SK-N-SH (cell line): ENCODE measurements around the gene LDB2. TPM values are rescaled to one million over a fixed set of nuclear protein-coding genes. Genes with fewer than 3 reads are reported as not detected.

Experiments
- CTCF ChIA-PET: fragments of 300-600, 350-600 bp; formaldehyde crosslinking; extraction: SDS; loops from one replicate; lab custom pipeline; 2021; lab: Yijun Ruan, JAX
- POLR2A ChIA-PET: fragments of 350-600 bp; sonication (Branson Sonifier 250); formaldehyde crosslinking; extraction: SDS; loops from one replicate; lab custom pipeline; 2020; ENCODE audit warnings: antibody characterized with exemption, inconsistent platforms; lab: Yijun Ruan, JAX
- DNase-seq: peaks from one replicate; pipeline ENCODE4 v3.0.0; 2012
- H2AFZ ChIP-seq: fragments of 200-600 bp; sonication (generic); 2 replicates; pipeline ENCODE4 v1.8.1; 2016; ENCODE audit warnings: antibody characterized with exemption, mild to moderate bottlenecking, low read depth
- H3F3A ChIP-seq: fragments of 200-600 bp; sonication (generic); replicated peaks from 2 replicates; pipeline ENCODE3; 2016; ENCODE audit warnings: antibody characterized with exemption, mild to moderate bottlenecking; ENCODE audit not compliant: insufficient read depth
- H3K27ac ChIP-seq, 2 experiments: fragments of 200-500 bp in 1 of 2; fragments of 200-600 bp in 1 of 2; sonication (Bioruptor generic) in 1 of 2; sonication (generic), shearing (Covaris generic) in 1 of 2; 2 replicates each; pipeline versions ENCODE4 v1.5.1 to v1.6.1; 2014 to 2016; ENCODE audit warnings: low read depth in 2 of 2, inconsistent platforms in 1 of 2, low read length in 1 of 2, mild to moderate bottlenecking in 1 of 2, mixed read lengths in 1 of 2
- H3K27me3 ChIP-seq: fragments of 200-600 bp; sonication (generic), shearing (Covaris generic); 2 replicates; pipeline ENCODE4 v1.6.1; 2016; ENCODE audit warnings: mixed run types; ENCODE audit not compliant: insufficient read depth
- H3K36me3 ChIP-seq, 2 experiments: fragments of 200-500 bp in 1 of 2; fragments of 200-600 bp in 1 of 2; sonication (Bioruptor generic) in 1 of 2; sonication (generic) in 1 of 2; replicated peaks in 1 of 2; 2 replicates each; pipeline versions ENCODE3 to v1.5.1; 2014 to 2016; ENCODE audit warnings: low read length in 1 of 2, mild to moderate bottlenecking in 1 of 2; ENCODE audit not compliant: insufficient read depth in 2 of 2, control insufficient read depth in 1 of 2
- H3K4me1 ChIP-seq, 2 experiments: fragments of 200-500 bp in 1 of 2; fragments of 200-600 bp in 1 of 2; sonication (Bioruptor generic) in 1 of 2; sonication (generic), shearing (Covaris generic) in 1 of 2; 2 replicates each; pipeline versions ENCODE4 v1.5.1 to v1.6.1; 2014 to 2016; ENCODE audit warnings: low read depth in 1 of 2, low read length in 1 of 2, mixed run types in 1 of 2; ENCODE audit not compliant: insufficient read depth in 2 of 2, control insufficient read depth in 1 of 2
- H3K4me2 ChIP-seq: fragments of 200-600 bp; sonication (generic), shearing (Covaris generic); 2 replicates; pipeline ENCODE4 v1.6.1; 2017; ENCODE audit warnings: mixed run types
- H3K4me3 ChIP-seq, 2 experiments: fragments of 200-500 bp in 1 of 2; fragments of 200-600 bp in 1 of 2; sonication (Bioruptor generic) in 1 of 2; sonication (generic), shearing (Covaris generic) in 1 of 2; 2 replicates each; pipeline versions ENCODE4 v1.5.1 to v1.8.1; 2014 to 2016; ENCODE audit warnings: low read depth in 2 of 2, inconsistent platforms in 1 of 2, low read length in 1 of 2, mild to moderate bottlenecking in 1 of 2, mixed read lengths in 1 of 2, moderate library complexity in 1 of 2
- H3K79me2 ChIP-seq: fragments of 200-600 bp; sonication (generic); 2 replicates; pipeline ENCODE4 v1.8.1; 2017; ENCODE audit warnings: mild to moderate bottlenecking; ENCODE audit not compliant: insufficient read depth
- H3K9ac ChIP-seq: fragments of 200-600 bp; sonication (generic); 2 replicates; pipeline ENCODE4 v1.6.1; 2017; ENCODE audit warnings: mixed run types
- H3K9me2 ChIP-seq: fragments of 200-600 bp; sonication (generic); 2 replicates; pipeline ENCODE4 v1.6.1; 2017; ENCODE audit warnings: mixed run types
- H3K9me3 ChIP-seq: fragments of 200-600 bp; sonication (generic); 2 replicates; pipeline ENCODE4 v1.6.1; 2017; ENCODE audit warnings: mixed run types, mild to moderate bottlenecking, moderate library complexity
- H4K20me1 ChIP-seq: fragments of 200-600 bp; sonication (generic); 2 replicates; pipeline ENCODE4 v1.6.1; 2017; ENCODE audit warnings: mild to moderate bottlenecking, mixed run types; ENCODE audit not compliant: insufficient read depth
- CTCF ChIP-seq: fragments of 200-600 bp; sonication (generic); IDR thresholded peaks from 2 replicates; pipeline ENCODE4 v1.6.1; 2017; ENCODE audit warnings: antibody characterized with exemption, mild to moderate bottlenecking, moderate library complexity
- ELF1 ChIP-seq: IDR thresholded peaks from 2 replicates; pipeline ENCODE4 v1.4.0; 2012
- EZH2phosphoT487 ChIP-seq: fragments of 200-600 bp; sonication (generic); IDR thresholded peaks from 2 replicates; pipeline ENCODE4 v1.6.1; 2017; ENCODE audit warnings: low read depth, mixed run types, mild to moderate bottlenecking, antibody characterized with exemption, moderate library complexity, borderline replicate concordance
- FOSL2 ChIP-seq: IDR thresholded peaks from 2 replicates; pipeline ENCODE4 v1.4.0; 2012; ENCODE audit warnings: low read depth, mild to moderate bottlenecking, moderate library complexity, borderline replicate concordance
- FOXJ3 ChIP-seq: sonication (generic); formaldehyde crosslinking; IDR thresholded peaks from 2 replicates; pipeline ENCODE4 v1.5.1; 2020; ENCODE audit warnings: mild to moderate bottlenecking, missing genetic modification reagents
- FOXM1 ChIP-seq: IDR thresholded peaks from 2 replicates; pipeline ENCODE4 v1.4.0; 2012; ENCODE audit warnings: low read depth, mild to moderate bottlenecking
- MXI1 ChIP-seq: IDR thresholded peaks from 2 replicates; pipeline ENCODE4 v1.6.1; 2012; ENCODE audit warnings: mild to moderate bottlenecking, low read depth, low read length, improper control_type of control experiment
- RAD21 ChIP-seq: IDR thresholded peaks from 2 replicates; pipeline ENCODE4 v1.6.1; 2012; ENCODE audit warnings: mild to moderate bottlenecking, low read length
- RXRA ChIP-seq: IDR thresholded peaks from 2 replicates; pipeline ENCODE4 v1.4.0; 2012; ENCODE audit warnings: low read depth, mild to moderate bottlenecking, borderline replicate concordance
- SIN3A ChIP-seq: IDR thresholded peaks from 2 replicates; pipeline ENCODE4 v1.6.1; 2012; ENCODE audit warnings: low read depth, mild to moderate bottlenecking, low read length, moderate library complexity, borderline replicate concordance
- SMC3 ChIP-seq: IDR thresholded peaks from 2 replicates; pipeline ENCODE4 v1.6.1; 2012; ENCODE audit warnings: low read depth, low read length, improper control_type of control experiment
- TCF12 ChIP-seq: IDR thresholded peaks from 2 replicates; pipeline ENCODE4 v1.4.0; 2012
- USF1 ChIP-seq: IDR thresholded peaks from 2 replicates; pipeline ENCODE4 v1.4.0; 2012; ENCODE audit warnings: low read depth, borderline replicate concordance
- USF2 ChIP-seq: fragments of 150-350 bp; IDR thresholded peaks from 2 replicates; pipeline ENCODE4 v1.6.1; 2017; ENCODE audit warnings: antibody characterized with exemption, low read length, low read depth, borderline replicate concordance
- ZBTB33 ChIP-seq: IDR thresholded peaks from 2 replicates; pipeline ENCODE4 v1.4.0; 2012; ENCODE audit warnings: low read depth, borderline replicate concordance
- WGBS: methylation state at CpG from one replicate; pipeline ENCODE4 v1.1.6; 2017; ENCODE audit warnings: low lambda C conversion rate; 5-methylcytosine and 5-hydroxymethylcytosine counted together
- polyA plus RNA-seq, 3 experiments: library from polyadenylated mRNA; depleted of rRNA; stranded (reverse); fragments of >200 nt; gene quantifications; 2 replicates each; pipeline ENCODE4 v1.2.3, GENCODE V29; 2012

Gene LDB2
- polyA plus RNA-seq, 1 of the 3 experiments (the other 2 are of a cell fraction) = 11.0 TPM

GRCh38 chr4:16818005-16818404 lies 80.4 kb downstream of the LDB2 start:
- H3K9ac ChIP-seq = no peak overlapping the region

More at GRCh38 chr4:16818005-16818404, 80.4 kb downstream of the LDB2 start:
- H3K79me2 ChIP-seq = no peaks in the 10 kb centered on the region
- no peaks in the 10 kb centered on the region for H4K20me1 ChIP-seq
- H3K9me2 ChIP-seq = no peaks in the 10 kb centered on the region
- peaks cover 4% of the 10 kb centered on the region for H3F3A ChIP-seq
- ChIA-PET CTCF (interaction anchor here (0.7 kb wide), 1 partner anchor 15 kb away, joined by 3 read pairs; no protein-coding TSS in a partner anchor), POLR2A (no interaction called here)
- H3K27me3 ChIP-seq = no peaks in the 10 kb centered on the region
- H3K27ac ChIP-seq = no peak overlapping the region
- H2AFZ ChIP-seq = no peak overlapping the region
- H3K4me3 ChIP-seq = no peak overlapping the region
- DNase-seq = no peak
- H3K36me3 ChIP-seq = no peaks in the 10 kb centered on the region
- no peaks in the 10 kb centered on the region for H3K9me3 ChIP-seq
- H3K4me2 ChIP-seq = no peak overlapping the region
- peaks cover 0 to 16% of the 10 kb centered on the region in 2 experiments; a peak in 1 of 4 replicates for H3K4me1 ChIP-seq
- TF ChIP-seq SMC3 = no peak
- TF ChIP-seq ZBTB33 = no peak
- no peak for TF ChIP-seq USF2
- TF ChIP-seq FOXM1 = no peak
- TF ChIP-seq CTCF = no peak
- no peak for TF ChIP-seq USF1
- TF ChIP-seq EZH2phosphoT487 = no peak
- no peak for TF ChIP-seq RXRA
- TF ChIP-seq MXI1 = no peak
- no peak for TF ChIP-seq FOSL2
- TF ChIP-seq SIN3A = no peak
- no peak for TF ChIP-seq ELF1
- no peak for TF ChIP-seq TCF12
- TF ChIP-seq FOXJ3 (CRISPR knock-in tag) = no peak
- TF ChIP-seq RAD21 = no peak
- WGBS = 74% methylated on average over 3 of the region's 3 CpGs
